ENCODE measurements around the gene ZBTB34. TPM values are rescaled to one million over a fixed set of nuclear protein-coding genes. Genes with fewer than 3 reads are reported as not detected.
"Not testable (repeated sequence)": the region's sequence is repeated elsewhere in the genome, so short reads cannot be mapped to it uniquely, and the experiment has no call there.

ZBTB34 gene, protein sequence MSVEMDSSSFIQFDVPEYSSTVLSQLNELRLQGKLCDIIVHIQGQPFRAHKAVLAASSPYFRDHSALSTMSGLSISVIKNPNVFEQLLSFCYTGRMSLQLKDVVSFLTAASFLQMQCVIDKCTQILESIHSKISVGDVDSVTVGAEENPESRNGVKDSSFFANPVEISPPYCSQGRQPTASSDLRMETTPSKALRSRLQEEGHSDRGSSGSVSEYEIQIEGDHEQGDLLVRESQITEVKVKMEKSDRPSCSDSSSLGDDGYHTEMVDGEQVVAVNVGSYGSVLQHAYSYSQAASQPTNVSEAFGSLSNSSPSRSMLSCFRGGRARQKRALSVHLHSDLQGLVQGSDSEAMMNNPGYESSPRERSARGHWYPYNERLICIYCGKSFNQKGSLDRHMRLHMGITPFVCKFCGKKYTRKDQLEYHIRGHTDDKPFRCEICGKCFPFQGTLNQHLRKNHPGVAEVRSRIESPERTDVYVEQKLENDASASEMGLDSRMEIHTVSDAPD
- 10 to 100 TPM in 5 of 6 donors, 1 to 10 TPM in 1; 9.5 to 21.3 (median 13.5) TPM for total RNA-seq

DNA sequence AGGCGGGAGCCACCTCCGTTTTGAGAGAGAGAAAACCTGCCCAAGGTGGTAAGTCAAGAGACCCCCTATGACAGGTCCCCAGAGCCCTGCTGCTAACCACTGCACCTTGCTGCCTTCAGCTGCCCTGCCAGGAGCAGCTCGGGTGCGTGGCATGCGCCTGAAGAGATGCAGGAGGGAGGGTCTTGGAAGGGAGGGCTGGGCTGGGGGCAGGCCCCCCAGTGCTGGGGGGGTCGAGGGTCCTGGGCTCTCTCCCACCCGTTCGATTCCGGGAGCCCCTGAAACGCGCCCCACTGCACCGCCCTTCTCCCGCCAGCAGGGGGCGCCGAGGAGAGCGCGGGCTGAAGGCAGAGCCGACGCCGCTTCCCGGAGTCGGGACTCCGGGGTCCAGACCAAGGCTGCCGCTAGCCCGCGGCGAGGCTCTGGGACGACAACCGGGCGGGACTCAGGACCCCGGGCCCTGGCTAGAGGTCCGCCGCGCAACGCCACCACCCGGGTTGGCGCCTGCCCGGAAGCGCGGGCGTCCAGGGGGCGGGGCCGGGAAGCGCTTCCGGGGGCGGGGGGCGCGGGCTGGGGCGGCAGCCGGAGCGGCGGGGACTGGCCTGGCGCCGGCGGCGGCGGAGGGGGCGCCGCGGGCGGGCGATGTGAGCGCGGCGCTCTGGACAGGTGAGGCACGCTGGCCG is at the start of gene ZBTB34:
Gene ZBTB34, plus strand, starts transcription at position 563 of the 680 bp plus-strand sequence. CDS start 18,761 bp downstream, outside the sequence.
- DNase-seq (peak; percentile 56 to 94), ATAC-seq (ENCODE audit: low FRiP score in 2 of 2) (peak; percentile 72 to 91)
- H3K4me1 ChIP-seq: peaks cover 21 to 47% (median 30%) of the 10 kb centered on the region in 4 donors
- peak; percentile 19 to 48 for TF ChIP-seq POLR2AphosphoS5 (IDR thresholded peaks at IDR 0.05)
- no peak for TF ChIP-seq POLR2A (IDR thresholded peaks at IDR 0.05)
- TF ChIP-seq, protein P1, sequence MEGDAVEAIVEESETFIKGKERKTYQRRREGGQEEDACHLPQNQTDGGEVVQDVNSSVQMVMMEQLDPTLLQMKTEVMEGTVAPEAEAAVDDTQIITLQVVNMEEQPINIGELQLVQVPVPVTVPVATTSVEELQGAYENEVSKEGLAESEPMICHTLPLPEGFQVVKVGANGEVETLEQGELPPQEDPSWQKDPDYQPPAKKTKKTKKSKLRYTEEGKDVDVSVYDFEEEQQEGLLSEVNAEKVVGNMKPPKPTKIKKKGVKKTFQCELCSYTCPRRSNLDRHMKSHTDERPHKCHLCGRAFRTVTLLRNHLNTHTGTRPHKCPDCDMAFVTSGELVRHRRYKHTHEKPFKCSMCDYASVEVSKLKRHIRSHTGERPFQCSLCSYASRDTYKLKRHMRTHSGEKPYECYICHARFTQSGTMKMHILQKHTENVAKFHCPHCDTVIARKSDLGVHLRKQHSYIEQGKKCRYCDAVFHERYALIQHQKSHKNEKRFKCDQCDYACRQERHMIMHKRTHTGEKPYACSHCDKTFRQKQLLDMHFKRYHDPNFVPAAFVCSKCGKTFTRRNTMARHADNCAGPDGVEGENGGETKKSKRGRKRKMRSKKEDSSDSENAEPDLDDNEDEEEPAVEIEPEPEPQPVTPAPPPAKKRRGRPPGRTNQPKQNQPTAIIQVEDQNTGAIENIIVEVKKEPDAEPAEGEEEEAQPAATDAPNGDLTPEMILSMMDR (IDR thresholded peaks at IDR 0.05): peak; percentile 99 to 100 (median 100)
- no peak for TF ChIP-seq EP300 (IDR thresholded peaks at IDR 0.05)
- H3K9me3 ChIP-seq: no peaks in the 10 kb centered on the region
- H3K36me3 ChIP-seq: peaks cover 0 to 18% (median 8%) of the 10 kb centered on the region in 4 donors
- H3K27ac ChIP-seq: peak within 1 kb of the TSS; percentile 92 to 98 (median 93)
- WGBS, 2 donors: 1% methylated on average over 13 of the region's 67 CpGs; no CpG with 5 or more reads in 1 of the 2 donors
- no peaks in the 10 kb centered on the region for H3K27me3 ChIP-seq
- H3K4me3 ChIP-seq: peak within 1 kb of the TSS; percentile 88 to 96 (median 94)

DNA sequence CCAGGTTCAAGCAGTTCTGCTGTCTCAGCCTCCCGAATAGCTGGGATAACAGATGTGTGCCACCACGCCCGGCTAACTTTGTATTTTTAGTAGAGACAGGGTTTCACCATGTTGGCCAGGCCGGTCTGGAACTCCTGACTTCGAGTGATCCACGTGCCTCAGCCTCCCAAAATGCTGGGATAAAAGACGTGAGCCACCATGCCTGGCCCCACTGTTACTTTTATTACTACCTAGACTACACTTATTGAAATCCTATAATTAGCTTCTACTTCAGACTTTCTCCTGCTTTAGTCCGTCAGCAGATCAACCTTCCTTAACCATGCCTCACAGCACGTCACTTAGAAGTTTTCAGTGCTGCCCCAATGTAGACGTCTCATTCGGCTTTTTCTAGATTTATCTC is 47.4 kb upstream of the ZBTB34 start:
- ATAC-seq (ENCODE audit: low FRiP score in 2 of 2): no peak

DNA sequence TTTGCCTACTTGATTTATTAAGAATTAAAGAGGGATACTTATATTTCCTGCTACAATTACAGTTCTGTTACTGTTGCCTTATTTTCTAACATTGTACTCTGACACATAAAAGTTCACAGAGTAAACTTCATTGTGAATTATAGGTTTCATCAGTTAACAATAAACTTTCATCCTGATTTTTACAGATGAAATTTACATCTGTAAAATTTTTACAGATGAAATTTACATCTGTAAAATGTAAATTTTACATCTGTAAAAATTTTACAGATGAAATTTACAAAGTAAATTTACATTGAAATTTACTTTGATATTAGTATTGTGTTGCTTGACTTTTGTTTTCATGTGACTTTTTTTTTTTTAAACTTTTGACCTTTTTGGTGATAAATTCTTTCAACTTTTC is 46.3 kb upstream of the ZBTB34 start:
- TF ChIP-seq EP300 (IDR thresholded peaks at IDR 0.05): no peak
- TF ChIP-seq POLR2A (IDR thresholded peaks at IDR 0.05): no peak
- TF ChIP-seq, protein P1 (IDR thresholded peaks at IDR 0.05): no peak
- TF ChIP-seq POLR2AphosphoS5 (IDR thresholded peaks at IDR 0.05): no peak
- peaks cover 3 to 67% (median 23%) of the 10 kb centered on the region in 4 donors for H3K36me3 ChIP-seq
- no peak overlapping the region for H3K4me3 ChIP-seq
- no peaks in the 10 kb centered on the region for H3K27me3 ChIP-seq
- H3K9me3 ChIP-seq: peaks cover 5 to 20% (median 16%) of the 10 kb centered on the region in 4 donors
- ATAC-seq (ENCODE audit: low FRiP score in 2 of 2) (no peak), DNase-seq (no peak)
- peaks cover 2 to 10% (median 5%) of the 10 kb centered on the region in 4 donors for H3K4me1 ChIP-seq
- no peak overlapping the region for H3K27ac ChIP-seq

More for the DNA sequence above, 47.4 kb upstream of the ZBTB34 start:
- H3K4me3 ChIP-seq: no peak overlapping the region
- peaks cover 0 to 61% (median 18%) of the 10 kb centered on the region in 4 donors for H3K36me3 ChIP-seq
- H3K9me3 ChIP-seq: peaks cover 0 to 13% (median 7%) of the 10 kb centered on the region in 4 donors
- 93 to 95% methylated on average over 11 of the region's 11 CpGs for WGBS, 2 donors
- H3K4me1 ChIP-seq: peaks cover 12 to 20% (median 15%) of the 10 kb centered on the region in 4 donors
- TF ChIP-seq, protein P1 (IDR thresholded peaks at IDR 0.05): no peak
- no peak for TF ChIP-seq POLR2AphosphoS5 (IDR thresholded peaks at IDR 0.05)
- no peak overlapping the region for H3K27ac ChIP-seq
- no peak for DNase-seq
- H3K27me3 ChIP-seq: no peaks in the 10 kb centered on the region

DNA sequence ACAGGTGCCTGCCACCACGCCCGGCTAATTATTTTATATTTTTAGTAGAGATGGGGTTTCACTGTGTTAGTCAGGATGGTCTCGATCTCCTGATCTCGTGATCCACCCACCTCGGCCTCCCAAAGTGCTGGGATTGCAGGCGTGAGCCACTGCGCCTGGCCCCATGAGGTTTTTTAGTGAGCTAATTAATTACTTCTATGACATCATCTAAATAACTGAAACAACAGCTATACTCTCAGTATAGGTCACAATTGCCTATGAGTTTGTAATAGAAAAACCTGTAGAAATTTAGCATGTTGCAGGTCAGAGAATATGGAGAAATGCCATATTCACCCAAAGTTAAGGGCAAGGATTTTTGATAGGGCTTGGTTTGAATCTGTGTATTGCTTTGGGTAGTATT is 42.8 kb upstream of the ZBTB34 start:
- H3K27me3 ChIP-seq; ATAC-seq (ENCODE audit: low FRiP score in 2 of 2); H3K4me1 ChIP-seq; DNase-seq; H3K27ac ChIP-seq; H3K4me3 ChIP-seq: not testable (repeated sequence)
- Histone ChIP-seq H3K36me3 (peaks cover 4 to 44% (median 9%) of the 10 kb centered on the region in 4 donors), H3K9me3 (peaks cover 5 to 23% (median 21%) of the 10 kb centered on the region in 4 donors)
- 99% methylated on average over 7 of the region's 7 CpGs for WGBS, 2 donors

DNA sequence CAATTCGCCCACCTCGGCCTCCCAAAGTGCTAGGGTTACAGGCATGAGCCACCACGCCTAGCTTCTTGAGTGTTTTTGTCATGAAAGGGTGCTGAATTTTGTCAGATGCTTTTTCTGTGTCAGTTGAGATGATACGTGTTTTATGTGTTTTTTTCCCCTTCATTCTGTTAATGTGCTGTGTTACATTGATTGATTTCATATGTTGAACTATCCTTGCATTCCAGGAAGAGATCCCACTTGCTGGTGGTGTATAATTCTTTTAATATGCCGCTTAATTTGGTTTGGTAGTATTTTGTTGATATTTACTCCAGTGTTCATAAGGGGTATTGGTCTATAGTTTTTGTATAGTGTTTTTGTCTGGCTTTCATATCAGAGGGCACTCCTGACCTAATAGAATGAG is 42.0 kb upstream of the ZBTB34 start:
- DNase-seq (no peak), ATAC-seq (ENCODE audit: low FRiP score in 2 of 2) (no peak)
- 95 to 97% methylated on average over 5 of the region's 5 CpGs for WGBS, 2 donors
- H3K4me3 ChIP-seq: no peak overlapping the region
- H3K36me3 ChIP-seq: peaks cover 8 to 39% (median 10%) of the 10 kb centered on the region in 4 donors
- H3K9me3 ChIP-seq: peaks cover 5 to 23% (median 21%) of the 10 kb centered on the region in 4 donors
- H3K27ac ChIP-seq: no peak overlapping the region
- TF ChIP-seq POLR2AphosphoS5 (IDR thresholded peaks at IDR 0.05) (no peak), POLR2A (IDR thresholded peaks at IDR 0.05) (no peak)
- no peaks in the 10 kb centered on the region for H3K27me3 ChIP-seq
- no peaks in the 10 kb centered on the region for H3K4me1 ChIP-seq
